ENCODE results near the gene ARL5C. TPM values are rescaled to one million over a fixed set of nuclear protein-coding genes. Genes with fewer than 3 reads are reported as not detected.

Gene ARL5C, protein sequence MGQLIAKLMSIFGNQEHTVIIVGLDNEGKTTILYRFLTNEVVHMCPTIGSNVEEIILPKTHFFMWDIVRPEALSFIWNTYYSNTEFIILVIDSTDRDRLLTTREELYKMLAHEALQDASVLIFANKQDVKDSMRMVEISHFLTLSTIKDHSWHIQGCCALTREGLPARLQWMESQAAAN
- not detected for polyA plus RNA-seq (2012; ENCODE audit: insufficient read length, low read depth)

DNA sequence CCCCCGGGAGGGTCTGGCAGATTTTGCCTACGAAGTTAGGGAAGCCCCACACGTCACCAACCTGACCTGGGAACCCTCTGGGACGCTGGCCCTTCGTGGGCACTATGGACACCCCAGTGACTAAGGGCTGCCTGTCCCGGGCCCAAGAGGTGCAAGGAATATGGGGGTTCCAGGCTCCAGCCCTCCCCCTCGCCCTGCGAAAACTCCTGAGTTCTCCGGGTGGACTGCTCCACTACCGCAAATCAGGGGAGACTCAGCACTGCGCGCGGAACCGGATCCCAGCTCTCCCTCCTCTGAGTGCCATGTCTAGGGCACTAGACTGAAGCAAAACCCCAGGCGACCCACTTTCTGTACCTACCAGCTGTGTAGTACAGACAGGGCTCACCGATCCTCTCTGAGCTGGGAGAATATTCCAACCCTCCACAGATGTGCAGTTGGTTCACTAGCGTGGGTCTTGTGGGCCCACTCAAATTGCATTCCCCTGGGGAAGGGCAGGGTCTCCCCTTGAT, at the start of gene ARL5C:
Gene ARL5C, minus strand, starts transcription at position 321 of the 509 bp plus-strand sequence. CDS start 401 bp downstream, outside the sequence.
- TF ChIP-seq SIN3A (IDR thresholded peaks at IDR 0.05; ENCODE audit: borderline replicate concordance, insufficient read depth, low read length), result no peak
- TF ChIP-seq POLR2AphosphoS5 (IDR thresholded peaks at IDR 0.05; ENCODE audit: low read depth, low read length), result no peak
- TF ChIP-seq TAF1 (IDR thresholded peaks at IDR 0.05; ENCODE audit: borderline replicate concordance, insufficient read depth, low read length), result no peak
- TF ChIP-seq FOXP2 (optimal IDR thresholded peaks at IDR 0.05; ENCODE audit: borderline replicate concordance, extremely low read depth, extremely low read length, insufficient read depth), result no peak
- TF ChIP-seq, protein P1, sequence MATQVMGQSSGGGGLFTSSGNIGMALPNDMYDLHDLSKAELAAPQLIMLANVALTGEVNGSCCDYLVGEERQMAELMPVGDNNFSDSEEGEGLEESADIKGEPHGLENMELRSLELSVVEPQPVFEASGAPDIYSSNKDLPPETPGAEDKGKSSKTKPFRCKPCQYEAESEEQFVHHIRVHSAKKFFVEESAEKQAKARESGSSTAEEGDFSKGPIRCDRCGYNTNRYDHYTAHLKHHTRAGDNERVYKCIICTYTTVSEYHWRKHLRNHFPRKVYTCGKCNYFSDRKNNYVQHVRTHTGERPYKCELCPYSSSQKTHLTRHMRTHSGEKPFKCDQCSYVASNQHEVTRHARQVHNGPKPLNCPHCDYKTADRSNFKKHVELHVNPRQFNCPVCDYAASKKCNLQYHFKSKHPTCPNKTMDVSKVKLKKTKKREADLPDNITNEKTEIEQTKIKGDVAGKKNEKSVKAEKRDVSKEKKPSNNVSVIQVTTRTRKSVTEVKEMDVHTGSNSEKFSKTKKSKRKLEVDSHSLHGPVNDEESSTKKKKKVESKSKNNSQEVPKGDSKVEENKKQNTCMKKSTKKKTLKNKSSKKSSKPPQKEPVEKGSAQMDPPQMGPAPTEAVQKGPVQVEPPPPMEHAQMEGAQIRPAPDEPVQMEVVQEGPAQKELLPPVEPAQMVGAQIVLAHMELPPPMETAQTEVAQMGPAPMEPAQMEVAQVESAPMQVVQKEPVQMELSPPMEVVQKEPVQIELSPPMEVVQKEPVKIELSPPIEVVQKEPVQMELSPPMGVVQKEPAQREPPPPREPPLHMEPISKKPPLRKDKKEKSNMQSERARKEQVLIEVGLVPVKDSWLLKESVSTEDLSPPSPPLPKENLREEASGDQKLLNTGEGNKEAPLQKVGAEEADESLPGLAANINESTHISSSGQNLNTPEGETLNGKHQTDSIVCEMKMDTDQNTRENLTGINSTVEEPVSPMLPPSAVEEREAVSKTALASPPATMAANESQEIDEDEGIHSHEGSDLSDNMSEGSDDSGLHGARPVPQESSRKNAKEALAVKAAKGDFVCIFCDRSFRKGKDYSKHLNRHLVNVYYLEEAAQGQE (IDR thresholded peaks at IDR 0.05; ENCODE audit: insufficient read depth in 1 of 2, low read depth in 2 of 2, low read length in 2 of 2), result no peak

DNA sequence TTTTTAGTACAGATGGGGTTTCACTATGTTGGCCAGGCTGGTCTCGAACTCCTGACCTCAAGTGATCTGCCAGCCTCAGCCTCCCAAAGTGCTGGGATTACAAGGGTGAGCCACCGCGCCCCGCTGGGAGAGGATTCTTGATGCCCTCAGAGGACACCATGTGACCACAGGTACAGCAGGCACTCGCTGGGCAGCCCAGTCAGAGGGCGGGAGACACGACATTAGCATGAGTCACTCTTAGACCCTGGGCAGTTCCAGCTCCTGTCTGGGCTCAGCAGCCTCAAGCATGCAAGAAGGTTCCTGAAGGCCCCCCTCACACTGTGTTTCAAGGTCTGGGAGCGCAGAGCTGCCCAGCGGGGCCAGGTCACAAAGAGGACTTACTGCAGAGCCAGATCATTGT, 47.9 kb upstream of the ARL5C start:
- TF ChIP-seq FOXP2 (optimal IDR thresholded peaks at IDR 0.05; ENCODE audit: borderline replicate concordance, extremely low read depth, extremely low read length, insufficient read depth) (no peak), TAF1 (IDR thresholded peaks at IDR 0.05; ENCODE audit: borderline replicate concordance, insufficient read depth, low read length) (no peak), POLR2AphosphoS5 (IDR thresholded peaks at IDR 0.05; ENCODE audit: low read depth, low read length) (no peak), SIN3A (IDR thresholded peaks at IDR 0.05; ENCODE audit: borderline replicate concordance, insufficient read depth, low read length) (no peak)
- TF ChIP-seq, protein P1 (IDR thresholded peaks at IDR 0.05; ENCODE audit: insufficient read depth in 1 of 2, low read depth in 2 of 2, low read length in 2 of 2), result no peak

DNA sequence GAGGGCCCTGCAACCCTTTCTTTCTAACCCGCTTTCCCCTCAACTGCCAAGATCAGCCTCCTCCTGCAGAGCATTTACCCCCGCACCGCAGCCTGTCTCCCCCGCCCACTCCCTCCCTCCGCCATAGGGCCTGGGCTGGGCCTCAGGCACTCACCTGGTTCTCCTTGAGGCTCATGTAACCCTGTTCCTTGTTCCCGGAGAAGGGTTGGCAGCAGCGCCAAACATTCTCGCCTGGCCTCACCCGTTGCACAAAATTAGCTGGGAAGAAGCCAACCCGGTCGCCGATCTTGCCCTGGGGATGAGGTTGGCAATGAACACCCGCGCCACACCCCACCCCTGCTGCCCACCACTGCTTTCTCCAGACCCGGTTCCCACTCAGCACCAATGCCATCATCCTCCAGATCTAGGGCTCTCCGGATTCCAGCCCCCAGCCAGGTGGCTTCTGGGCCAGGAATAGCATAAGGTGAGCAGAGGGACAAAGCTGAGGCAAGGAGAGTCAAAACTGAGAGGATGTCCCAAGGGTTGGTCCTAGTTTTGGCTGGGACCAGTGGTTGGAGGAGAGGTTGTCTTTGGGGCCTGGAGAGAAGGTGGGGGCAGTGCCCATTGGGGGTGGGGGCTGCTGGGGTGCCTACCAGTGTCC, 47.0 kb upstream of the ARL5C start:
- TF ChIP-seq, protein P1 (IDR thresholded peaks at IDR 0.05; ENCODE audit: insufficient read depth in 1 of 2, low read depth in 2 of 2, low read length in 2 of 2), result no peak
- no peak for TF ChIP-seq TAF1 (IDR thresholded peaks at IDR 0.05; ENCODE audit: borderline replicate concordance, insufficient read depth, low read length)
- TF ChIP-seq FOXP2 (optimal IDR thresholded peaks at IDR 0.05; ENCODE audit: borderline replicate concordance, extremely low read depth, extremely low read length, insufficient read depth), result no peak
- TF ChIP-seq SIN3A (IDR thresholded peaks at IDR 0.05; ENCODE audit: borderline replicate concordance, insufficient read depth, low read length), result no peak
- TF ChIP-seq POLR2AphosphoS5 (IDR thresholded peaks at IDR 0.05; ENCODE audit: low read depth, low read length), result no peak

- no peak for TF ChIP-seq TAF1 (IDR thresholded peaks at IDR 0.05; ENCODE audit: borderline replicate concordance, insufficient read depth, low read length)
- TF ChIP-seq FOXP2 (optimal IDR thresholded peaks at IDR 0.05; ENCODE audit: borderline replicate concordance, extremely low read depth, extremely low read length, insufficient read depth), result no peak
- TF ChIP-seq POLR2AphosphoS5 (IDR thresholded peaks at IDR 0.05; ENCODE audit: low read depth, low read length), result no peak
- TF ChIP-seq, protein P1 (IDR thresholded peaks at IDR 0.05; ENCODE audit: insufficient read depth in 1 of 2, low read depth in 2 of 2, low read length in 2 of 2), result no peak
- TF ChIP-seq SIN3A (IDR thresholded peaks at IDR 0.05; ENCODE audit: borderline replicate concordance, insufficient read depth, low read length), result no peak
Measured at GRCh38 chr17:39212195-39212810, 46.3 kb upstream of the ARL5C start.

Data from PFSK-1 (cell line).